Trophoblast cell (in vitro differentiated cells and primary cell): ENCODE results near the gene HNRNPU.

Experiments used
- DNase-seq, 2 donors: peaks; one replicate each; pipeline ENCODE4 v3.0.0-alpha.2; 2016
- H2AFZ ChIP-seq: 2 replicates; pipeline ENCODE4 v1.6.1; 2013; ENCODE audit warnings: low read length, moderate library complexity, mild to moderate bottlenecking; ENCODE audit not compliant: insufficient read depth, poor library complexity
- H2AK5ac ChIP-seq: 2 replicates; pipeline ENCODE4 v1.6.1; 2013; ENCODE audit warnings: mild to moderate bottlenecking, low read length
- H2BK120ac ChIP-seq: 2 replicates; pipeline ENCODE4 v1.6.1; 2013; ENCODE audit warnings: low read length, mild to moderate bottlenecking, moderate library complexity; ENCODE audit not compliant: insufficient read depth, poor library complexity
- H2BK12ac ChIP-seq: 2 replicates; pipeline ENCODE4 v1.6.1; 2013; ENCODE audit warnings: mild to moderate bottlenecking, low read length, moderate library complexity
- H2BK5ac ChIP-seq: 2 replicates; pipeline ENCODE4 v1.6.1; 2013; ENCODE audit warnings: low read length, low read depth, moderate library complexity, mild to moderate bottlenecking; ENCODE audit not compliant: poor library complexity
- H3K14ac ChIP-seq: 2 replicates; pipeline ENCODE4 v1.6.1; 2013; ENCODE audit warnings: mild to moderate bottlenecking, low read length
- H3K18ac ChIP-seq: 2 replicates; pipeline ENCODE4 v1.6.1; 2013; ENCODE audit warnings: mild to moderate bottlenecking, low read length
- H3K23ac ChIP-seq: 2 replicates; pipeline ENCODE4 v1.6.1; 2013; ENCODE audit warnings: low read length
- H3K27ac ChIP-seq: 2 replicates; pipeline ENCODE4 v1.5.1; 2013; ENCODE audit warnings: low read depth, mild to moderate bottlenecking, inconsistent platforms, low read length, moderate library complexity
- H3K27me3 ChIP-seq: 2 replicates; pipeline ENCODE4 v1.6.1; 2013; ENCODE audit warnings: inconsistent platforms, mild to moderate bottlenecking, low read length, moderate library complexity; ENCODE audit not compliant: insufficient read depth
- H3K36me3 ChIP-seq, 2 experiments: 1 replicate in 1 of 2; 2 replicates in 1 of 2; pipeline ENCODE4 v1.6.1; 2013; ENCODE audit warnings: low read length in 2 of 2, mild to moderate bottlenecking in 2 of 2, moderate library complexity in 1 of 2; ENCODE audit not compliant: insufficient read depth in 2 of 2, control insufficient read depth in 1 of 2
- H3K4ac ChIP-seq: 2 replicates; pipeline ENCODE4 v1.6.1; 2013; ENCODE audit warnings: low read depth, mild to moderate bottlenecking, low read length, moderate library complexity
- H3K4me1 ChIP-seq, 2 experiments: 1 replicate in 1 of 2; 2 replicates in 1 of 2; pipeline ENCODE4 v1.6.1; 2013; ENCODE audit warnings: low read length in 2 of 2, mild to moderate bottlenecking in 2 of 2, moderate library complexity in 1 of 2; ENCODE audit not compliant: insufficient read depth in 2 of 2, control insufficient read depth in 1 of 2
- H3K4me2 ChIP-seq: 2 replicates; pipeline ENCODE4 v1.6.1; 2013; ENCODE audit warnings: inconsistent platforms, mild to moderate bottlenecking, low read length, moderate library complexity
- H3K4me3 ChIP-seq: 2 replicates; pipeline ENCODE4 v1.5.1; 2013; ENCODE audit warnings: mild to moderate bottlenecking, low read depth, low read length, inconsistent platforms
- H3K79me1 ChIP-seq: one replicate; pipeline ENCODE4 v1.6.1; 2013; ENCODE audit warnings: low read length
- H3K79me2 ChIP-seq: 2 replicates; pipeline ENCODE4 v1.6.1; 2013; ENCODE audit warnings: low read length, mild to moderate bottlenecking; ENCODE audit not compliant: control insufficient read depth, insufficient read depth, poor library complexity
- H3K9ac ChIP-seq: 2 replicates; pipeline ENCODE4 v1.6.1; 2013; ENCODE audit warnings: mild to moderate bottlenecking, low read length
- H3K9me3 ChIP-seq: 2 replicates; pipeline ENCODE4 v1.6.1; 2013; ENCODE audit warnings: low read depth, mild to moderate bottlenecking, control low read depth, inconsistent platforms, low read length; ENCODE audit not compliant: insufficient read depth
- H4K12ac ChIP-seq: 2 replicates; pipeline ENCODE4 v1.6.1; 2013; ENCODE audit warnings: low read depth, mild to moderate bottlenecking, low read length, moderate library complexity
- H4K8ac ChIP-seq: 2 replicates; pipeline ENCODE4 v1.6.1; 2013; ENCODE audit warnings: low read depth, mild to moderate bottlenecking, low read length, moderate library complexity
- H4K91ac ChIP-seq: one replicate; pipeline ENCODE4 v1.6.1; 2013; ENCODE audit warnings: low read depth, mild to moderate bottlenecking, low read length, moderate library complexity
- WGBS: extraction: QIAGEN DNeasy Blood & Tissue Kit; methylation state at CpG from one replicate; pipeline ENCODE4 v1.1.7; 2013; ENCODE audit warnings: missing lambda C conversion rate; ENCODE audit not compliant: insufficient read length, insufficient coverage; ENCODE audit errors: extremely low coverage; 5-methylcytosine and 5-hydroxymethylcytosine counted together

HNRNPU gene

DNA sequence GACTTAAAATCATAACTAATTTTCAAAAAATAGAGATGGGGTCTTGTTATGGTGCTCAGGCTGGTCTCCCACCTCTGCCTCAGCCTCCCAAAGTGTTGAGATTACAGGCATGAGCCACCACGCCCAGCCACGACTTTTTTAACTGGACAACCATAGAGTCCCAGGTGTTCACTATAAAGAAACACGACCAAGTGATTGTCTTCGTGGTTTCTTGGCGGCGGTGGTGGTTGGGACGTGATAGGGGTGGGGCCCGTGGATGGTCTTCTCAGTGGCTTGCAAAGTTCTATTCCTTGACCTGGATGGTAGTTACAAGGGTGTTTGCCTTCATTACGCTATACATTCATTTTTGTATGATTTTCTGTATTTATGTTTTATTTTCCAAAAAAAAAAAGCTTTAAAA lies 63.5 kb downstream of the HNRNPU start:
- no peak overlapping the region for H2BK12ac ChIP-seq
- H2AK5ac ChIP-seq, result no peak overlapping the region
- no peak overlapping the region for H3K18ac ChIP-seq
- no peak overlapping the region for H3K27ac ChIP-seq
- no peak for DNase-seq
- H3K79me1 ChIP-seq, result no peaks in the 10 kb centered on the region
- no peaks in the 10 kb centered on the region for H3K9me3 ChIP-seq
- no peaks in the 10 kb centered on the region for H3K79me2 ChIP-seq
- H2BK120ac ChIP-seq, result no peak overlapping the region
- no peak overlapping the region for H4K8ac ChIP-seq
- H3K23ac ChIP-seq, result no peak overlapping the region
- no peak overlapping the region for H3K9ac ChIP-seq
- H2AFZ ChIP-seq, result no peak overlapping the region
- H3K27me3 ChIP-seq, result no peaks in the 10 kb centered on the region
- no peak overlapping the region for H3K4me3 ChIP-seq
- no peak overlapping the region for H3K4me2 ChIP-seq
- H3K14ac ChIP-seq, result no peak overlapping the region
- H3K4me1 ChIP-seq, result no peaks in the 10 kb centered on the region
- H2BK5ac ChIP-seq, result no peak overlapping the region
- no peak overlapping the region for H4K91ac ChIP-seq
- no CpG with 5 or more reads among the region's 9 CpGs for WGBS
- no peaks in the 10 kb centered on the region for H3K36me3 ChIP-seq
- no peak overlapping the region for H4K12ac ChIP-seq
- H3K4ac ChIP-seq, result no peak overlapping the region
